G401.6 (cell line): Measurements from ENCODE around the gene GLIS2.

Experiments used
- FAIRE-seq: peaks from 2 replicates; lab custom pipeline; 2012; peaks lifted over from hg19 to GRCh38; lab: Jason Lieb, UNC

Gene GLIS2

GRCh38 chr16:4298761-4299522 lies 16.9 kb upstream of the GLIS2 start:
- FAIRE-seq: peak; percentile 13

GRCh38 chr16:4301177-4301576 lies 14.7 kb upstream of the GLIS2 start:
- FAIRE-seq: no peak

- no peak for FAIRE-seq
Measured at GRCh38 chr16:4301968-4302367, 13.9 kb upstream of the GLIS2 start.

GRCh38 chr16:4303973-4304372 lies 11.9 kb upstream of the GLIS2 start:
- no peak for FAIRE-seq

GRCh38 chr16:4306470-4307214 lies 9.2 kb upstream of the GLIS2 start:
- FAIRE-seq: no peak

GRCh38 chr16:4307215-4308037 lies 8.4 kb upstream of the GLIS2 start:
- no peak for FAIRE-seq

GRCh38 chr16:4309102-4309832 lies 6.6 kb upstream of the GLIS2 start:
- no peak for FAIRE-seq

- FAIRE-seq: no peak
Measured at GRCh38 chr16:4309833-4310266, 6.0 kb upstream of the GLIS2 start.

- no peak for FAIRE-seq
Measured at GRCh38 chr16:4313563-4314531, 2.0 kb upstream of the GLIS2 start.

GRCh38 chr16:4314532-4315185 lies 1.2 kb upstream of the GLIS2 start:
- FAIRE-seq: no peak

- FAIRE-seq: no peak
Measured at GRCh38 chr16:4316108-4316863, 419 bp downstream of the GLIS2 start.

- FAIRE-seq: no peak
Measured at GRCh38 chr16:4316864-4317531, 1.1 kb downstream of the GLIS2 start.

GRCh38 chr16:4317532-4318450 lies 1.9 kb downstream of the GLIS2 start:
- no peak for FAIRE-seq

- no peak for FAIRE-seq
Measured at GRCh38 chr16:4318451-4318910, 2.6 kb downstream of the GLIS2 start.

GRCh38 chr16:4318967-4319366 lies 3.1 kb downstream of the GLIS2 start:
- no peak for FAIRE-seq

GRCh38 chr16:4319454-4320421 lies 3.9 kb downstream of the GLIS2 start:
- FAIRE-seq: no peak
